Renal pelvis (tissue), 4 donors: ENCODE measurements around the gene DNAJC22. TPM values are rescaled to one million over a fixed set of nuclear protein-coding genes. Genes with fewer than 3 reads are reported as not detected.
"Not testable (repeated sequence)": the region's sequence is repeated elsewhere in the genome, so short reads cannot be mapped to it uniquely, and the experiment has no call there.

Experiments
- DNase-seq: peaks from one replicate; pipeline ENCODE4 v3.0.0-alpha.2; 2013
- polyA plus RNA-seq, 3 donors: library from polyadenylated mRNA; unstranded; fragments of 120-200 nt; gene quantifications; one replicate each; pipeline ENCODE4 v1.2.1, GENCODE V29; 2013; ENCODE audit not compliant: insufficient read length in 3 of 3

Gene DNAJC22
- polyA plus RNA-seq, 3 donors = 16.1 to 25.4 (median 24.5) TPM

DNA sequence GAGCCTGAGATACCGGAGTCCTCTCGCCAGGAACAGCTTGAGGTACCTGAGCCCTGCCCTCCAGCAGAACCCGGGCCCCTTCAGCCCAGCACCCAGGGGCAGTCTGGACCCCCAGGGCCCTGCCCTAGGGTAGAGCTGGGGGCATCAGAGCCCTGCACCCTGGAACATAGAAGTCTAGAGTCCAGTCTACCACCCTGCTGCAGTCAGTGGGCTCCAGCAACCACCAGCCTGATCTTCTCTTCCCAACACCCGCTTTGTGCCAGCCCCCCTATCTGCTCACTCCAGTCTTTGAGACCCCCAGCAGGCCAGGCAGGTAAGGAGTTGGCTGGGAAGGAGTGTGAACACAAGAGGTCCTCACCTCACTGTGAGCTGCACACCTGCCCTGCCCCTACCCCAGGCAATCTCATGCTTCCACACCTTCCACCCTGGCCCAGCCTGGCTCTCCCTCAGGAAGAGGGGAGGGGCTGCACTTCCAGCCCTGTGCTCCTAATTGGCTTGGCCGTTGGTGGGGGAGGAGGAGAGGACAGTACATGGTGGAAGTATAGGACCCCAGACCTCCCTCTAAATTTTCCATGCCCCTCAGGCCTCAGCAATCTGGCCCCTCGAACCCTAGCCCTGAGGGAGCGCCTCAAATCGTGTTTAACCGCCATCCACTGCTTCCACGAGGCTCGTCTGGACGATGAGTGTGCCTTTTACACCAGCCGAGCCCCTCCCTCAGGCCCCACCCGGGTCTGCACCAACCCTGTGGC is 15.9 kb upstream of the DNAJC22 start:
- DNase-seq = no peak

DNA sequence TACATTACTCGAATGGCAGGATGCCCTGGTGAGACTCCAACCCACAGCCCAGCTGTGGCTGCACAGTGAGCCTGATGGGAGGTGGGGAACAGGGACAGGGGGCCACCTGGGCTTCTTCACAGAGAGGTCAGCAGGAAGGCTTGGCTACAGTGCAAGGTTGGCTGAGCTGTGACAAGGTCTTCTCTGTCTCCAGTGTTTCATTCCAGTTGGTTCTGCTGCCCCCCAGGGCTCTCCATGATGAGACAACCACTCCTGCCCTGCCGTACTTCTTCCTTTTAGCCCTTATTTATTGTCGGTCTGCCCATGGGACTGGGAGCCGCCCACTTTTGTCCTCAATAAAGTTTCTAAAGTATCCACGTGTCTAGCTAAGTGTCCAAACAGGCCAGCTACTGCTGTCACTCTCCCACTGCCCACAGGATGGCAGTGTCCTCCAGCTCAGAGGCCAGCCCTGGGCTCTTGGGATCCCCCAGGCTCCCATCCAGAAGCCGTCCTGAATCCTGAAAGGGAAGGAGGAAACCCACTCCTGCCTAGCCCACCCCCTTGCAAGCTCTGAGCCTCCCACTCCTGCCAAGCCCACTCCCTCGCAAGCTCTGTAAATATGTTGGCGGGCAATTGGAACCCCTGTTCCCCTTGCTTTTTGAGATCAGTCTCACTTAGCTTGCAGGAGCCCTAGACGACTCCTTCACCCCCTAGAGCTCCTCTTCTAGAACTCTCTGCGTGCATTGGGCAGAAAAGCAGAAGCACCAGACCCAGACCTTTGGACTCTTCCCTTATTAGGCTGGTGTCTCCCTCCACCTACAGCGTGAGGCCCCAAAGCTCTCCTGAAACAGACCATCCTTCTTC is 15.1 kb upstream of the DNAJC22 start:
- no peak for DNase-seq

GRCh38 chr12:49332441-49332861 is 14.2 kb upstream of the DNAJC22 start:
- DNase-seq = no peak

GRCh38 chr12:49332891-49333371 is 13.8 kb upstream of the DNAJC22 start:
- DNase-seq = no peak

GRCh38 chr12:49333778-49334177 is 12.9 kb upstream of the DNAJC22 start:
- DNase-seq = not testable (repeated sequence)

DNA sequence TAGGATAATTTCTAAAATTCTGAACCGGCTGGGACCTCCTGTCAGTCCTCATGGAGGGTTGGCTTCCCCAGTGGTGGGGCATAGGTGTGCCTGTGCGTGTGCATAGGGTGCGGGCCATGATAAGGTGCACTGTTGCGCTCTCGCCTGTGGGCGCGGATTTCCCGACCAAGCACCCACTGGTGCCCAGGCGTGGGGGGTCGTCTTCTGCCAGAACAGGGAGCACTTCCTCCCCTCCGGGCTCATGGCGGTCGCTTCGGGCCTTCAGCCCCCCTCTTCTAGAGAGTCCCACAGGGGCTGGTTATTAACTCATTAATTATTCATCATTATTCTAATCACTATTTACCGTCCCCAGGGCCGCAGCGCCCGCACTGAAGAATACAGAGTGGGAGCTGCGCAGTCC is 12.5 kb upstream of the DNAJC22 start:
- DNase-seq = no peak

DNA sequence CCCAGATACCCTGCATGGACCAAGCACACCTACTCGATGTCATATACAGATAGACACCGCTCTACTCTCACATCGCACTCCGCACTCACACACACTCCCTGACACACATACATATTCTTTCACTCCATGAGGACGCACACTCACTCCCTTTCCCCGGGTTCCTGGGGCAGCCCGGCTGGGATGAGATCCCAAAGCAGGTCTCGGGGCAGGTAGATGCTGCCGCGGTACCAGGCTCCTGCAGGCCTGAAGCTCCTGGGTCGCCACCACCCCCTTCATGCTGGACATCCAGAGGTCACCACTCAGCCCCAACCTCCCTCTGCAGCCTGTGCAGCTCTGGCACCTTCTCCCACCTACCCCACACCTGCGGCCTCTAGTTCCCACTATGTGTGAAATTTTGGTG is 12.0 kb upstream of the DNAJC22 start:
- DNase-seq = no peak

- DNase-seq = no peak
Measured at GRCh38 chr12:49335118-49335954, 11.4 kb upstream of the DNAJC22 start.

GRCh38 chr12:49335955-49336644 is 10.6 kb upstream of the DNAJC22 start:
- no peak for DNase-seq

DNA sequence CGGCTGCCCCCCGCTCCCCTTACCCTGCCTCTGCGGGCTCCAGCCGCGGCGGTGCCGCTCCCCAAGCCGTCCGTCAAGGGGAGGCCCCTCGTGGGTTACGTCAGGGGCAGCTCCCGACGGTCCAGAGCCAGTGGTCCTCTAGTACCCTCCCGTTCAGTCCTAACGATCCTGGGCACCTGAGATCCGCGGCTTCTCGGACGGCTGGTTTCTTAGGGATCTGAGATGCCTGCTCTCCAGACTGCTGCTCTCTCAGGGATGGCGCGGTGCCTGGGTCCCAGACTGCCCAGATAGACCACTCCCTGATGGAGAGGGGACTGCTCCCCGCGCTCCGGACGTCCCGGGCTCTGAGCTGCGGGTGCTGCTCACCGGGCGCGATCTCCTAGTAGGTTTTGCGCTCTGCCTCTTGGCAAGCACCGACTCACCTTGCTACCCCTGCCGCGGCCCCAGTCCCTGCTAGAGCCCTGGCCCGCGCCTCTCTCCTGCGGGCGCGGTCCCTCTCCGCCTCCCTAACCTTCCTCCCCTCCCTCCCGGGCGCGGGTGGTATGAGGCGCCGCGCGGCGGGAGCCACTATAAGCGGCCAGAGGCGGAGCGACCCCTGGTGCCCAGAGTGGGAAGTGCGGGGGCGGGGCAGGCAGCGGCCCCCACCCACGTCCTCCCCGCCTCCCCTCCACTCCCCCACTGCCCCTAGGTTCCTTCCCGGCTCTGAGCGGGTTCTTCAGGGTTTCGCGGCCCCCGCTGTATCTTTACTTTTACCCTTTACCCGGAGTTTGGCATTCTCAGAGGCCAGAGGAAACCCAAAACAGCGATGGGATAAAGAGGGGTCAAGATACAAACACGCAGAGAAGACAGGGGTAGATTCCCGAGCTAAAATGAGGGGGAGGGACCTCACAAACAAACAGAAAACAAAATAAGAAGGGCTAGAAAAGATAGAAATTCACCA is 9.8 kb upstream of the DNAJC22 start, which contains the start of gene C1QL4:
Gene C1QL4, minus strand, starts transcription at position 544 of the 940 bp plus-strand sequence. CDS start 711 bp downstream, outside the sequence.
- DNase-seq = no peak

DNA sequence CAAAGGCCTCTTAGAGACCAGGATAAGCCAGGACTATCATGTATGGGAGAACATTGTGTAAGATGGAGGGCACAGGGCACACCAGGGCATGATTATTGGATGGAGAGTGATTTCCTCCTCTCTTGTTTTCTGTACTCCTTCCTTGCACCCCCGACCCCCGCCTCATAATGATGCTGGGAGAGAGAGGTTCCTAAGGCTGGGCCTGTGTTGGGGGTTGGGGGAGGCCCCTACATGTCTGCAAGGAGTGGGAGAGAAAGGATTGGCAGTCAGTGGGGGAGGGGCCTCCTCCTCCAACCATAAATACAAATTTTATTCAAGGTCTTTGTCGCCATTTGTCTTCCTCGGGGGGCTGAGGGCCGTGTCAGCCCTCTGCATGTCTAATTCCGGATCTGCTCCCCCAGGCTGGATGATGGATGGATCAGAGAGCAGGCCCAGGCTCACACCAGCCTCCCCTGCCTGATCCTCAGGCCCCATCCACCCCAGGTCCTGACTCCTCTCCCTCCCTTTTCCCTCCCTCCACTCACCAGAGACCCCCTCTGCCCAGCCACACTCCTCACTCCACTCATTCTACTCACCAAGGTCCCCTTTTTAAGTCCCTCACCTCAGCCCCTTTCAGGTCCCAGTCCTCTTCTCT is 7.7 kb upstream of the DNAJC22 start:
- DNase-seq = no peak

GRCh38 chr12:49339464-49339861 is 7.2 kb upstream of the DNAJC22 start:
- DNase-seq = no peak

GRCh38 chr12:49340095-49340870 is 6.4 kb upstream of the DNAJC22 start:
- DNase-seq = no peak

- no peak for DNase-seq
Measured at GRCh38 chr12:49340971-49341776, 5.5 kb upstream of the DNAJC22 start.

DNA sequence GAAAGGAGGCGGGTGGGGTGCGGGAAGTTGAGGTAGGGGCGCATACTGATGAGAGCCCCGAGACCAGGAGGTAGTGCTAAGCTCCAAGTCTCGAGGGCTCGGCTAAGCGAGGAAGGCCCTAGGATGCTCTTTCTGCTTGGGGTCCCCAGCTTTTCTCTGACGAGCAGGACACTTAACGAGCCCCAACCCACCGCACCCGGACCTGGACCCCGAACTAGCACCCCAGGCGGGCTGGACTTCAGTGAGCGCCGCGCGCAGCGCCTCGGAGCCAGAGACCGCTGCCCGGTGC is 5.0 kb upstream of the DNAJC22 start:
- DNase-seq = no peak

DNA sequence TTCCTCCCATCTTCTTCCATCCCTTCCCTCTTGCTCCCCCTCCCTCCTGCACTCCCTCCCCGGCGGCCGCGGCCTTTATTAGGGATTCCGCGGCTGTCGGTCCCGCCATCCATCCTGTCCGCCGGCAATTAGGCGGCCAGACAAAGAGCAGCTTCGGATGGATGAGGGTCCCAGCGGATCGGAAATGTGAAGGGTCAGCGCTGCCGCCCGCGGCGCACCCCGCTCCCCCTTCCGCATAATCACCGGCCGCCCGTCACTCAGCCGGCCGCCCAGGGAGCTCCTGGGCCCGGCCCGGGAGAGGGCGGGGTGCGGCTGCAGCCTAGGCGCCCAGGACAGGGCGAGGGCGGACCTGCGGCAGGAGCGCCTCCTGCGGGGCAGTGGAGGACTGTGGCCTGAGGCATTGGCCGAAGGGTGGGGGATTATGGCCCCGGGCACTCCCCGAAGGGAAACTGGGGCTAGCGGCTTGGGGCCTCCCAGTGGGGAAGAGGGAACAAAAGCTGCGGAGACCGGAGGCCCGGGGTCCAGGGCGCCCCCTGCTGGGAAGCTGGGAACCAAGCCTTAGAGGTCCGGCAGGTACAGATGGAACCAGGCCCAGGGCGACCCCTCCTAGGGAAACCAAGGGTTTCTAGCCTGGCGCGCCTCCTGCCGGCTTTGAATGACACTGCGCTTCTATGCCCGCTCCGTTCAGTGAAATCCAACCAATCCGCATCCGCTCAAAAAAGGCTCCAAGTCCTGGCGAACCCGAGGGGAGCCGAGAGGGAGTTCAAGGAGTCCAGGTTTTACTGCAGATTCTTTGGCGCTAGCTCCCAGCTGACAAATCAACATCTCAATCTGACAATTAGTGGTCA is 4.4 kb upstream of the DNAJC22 start:
- peak; percentile 91 for DNase-seq
